D721Med (cell line): ENCODE measurements around the gene KRTAP1-4.
"Not testable (repeated sequence)": the region's sequence is repeated elsewhere in the genome, so short reads cannot be mapped to it uniquely, and the experiment has no call there.

Experiments used
- DNase-seq: peaks from one replicate; pipeline ENCODE4 v3.0.0; 2011; ENCODE audit warnings: low spot score; ENCODE audit not compliant: insufficient read length
- FAIRE-seq: peaks from 2 replicates; lab custom pipeline; 2011; peaks lifted over from hg19 to GRCh38; lab: Jason Lieb, UNC
- CTCF ChIP-seq: IDR thresholded peaks from 2 replicates; pipeline ENCODE4 v1.5.1; 2012; ENCODE audit warnings: mild to moderate bottlenecking, control low read depth; ENCODE audit not compliant: insufficient read depth; ENCODE audit errors: missing control alignments

The KRTAP1-4 gene

GRCh38 chr17:41065829-41066624 is 36.0 kb upstream of the KRTAP1-4 start, which contains the start of gene KRTAP2-4:
TSS of gene KRTAP2-4 (minus strand) at chr17:41065879. CDS start at chr17:41065845, 34 bp downstream.
- FAIRE-seq: no peak
- no peak for TF ChIP-seq CTCF
- DNase-seq: no peak

- not testable (repeated sequence) for DNase-seq
Measured at GRCh38 chr17:41065016-41065689, 35.2 kb upstream of the KRTAP1-4 start.

GRCh38 chr17:41064301-41064700 is 34.3 kb upstream of the KRTAP1-4 start:
- FAIRE-seq: no peak
- DNase-seq: no peak
- no peak for TF ChIP-seq CTCF

More at GRCh38 chr17:41065016-41065689, 35.2 kb upstream of the KRTAP1-4 start:
- FAIRE-seq: not testable (repeated sequence)

GRCh38 chr17:41063449-41063848 is 33.5 kb upstream of the KRTAP1-4 start:
- no peak for TF ChIP-seq CTCF
- FAIRE-seq (no peak), DNase-seq (no peak)

GRCh38 chr17:41061964-41062363 is 32.0 kb upstream of the KRTAP1-4 start:
- FAIRE-seq (no peak), DNase-seq (no peak)
- TF ChIP-seq CTCF: no peak

GRCh38 chr17:41060052-41060604 is 30.1 kb upstream of the KRTAP1-4 start, which contains the start of gene KRTAP2-3:
TSS of gene KRTAP2-3 (minus strand) at chr17:41060114. CDS start at chr17:41060050, 64 bp downstream.
- no peak for FAIRE-seq
- DNase-seq: no peak
- no peak for TF ChIP-seq CTCF

GRCh38 chr17:41059276-41060051 is 29.5 kb upstream of the KRTAP1-4 start:
- DNase-seq, FAIRE-seq: not testable (repeated sequence)
